HepG2 (cell line): Measurements from ENCODE around the gene RAB15. TPM values are rescaled to one million over a fixed set of nuclear protein-coding genes. Genes with fewer than 3 reads are reported as not detected.

Experiments
- ATAC-seq: fragments of 200-7000 bp; cut with Tn5 transposase; 3 replicates; pipeline ENCODE4 v1.9.1; 2020; ENCODE audit warnings: mild to moderate bottlenecking, moderate library complexity
- BruUV-seq: library from RNA; stranded (reverse); fragments of 400-500 nt; replicated peaks from 2 replicates; lab custom pipeline; 2021; lab: Mats Ljungman, UMichigan
- CTCF ChIA-PET: fragments of 300-600 bp; formaldehyde crosslinking; extraction: SDS; loops from one replicate; lab custom pipeline; 2021; ENCODE audit warnings: low total read pairs, inconsistent platforms, low intra/inter-chr PET ratio; lab: Yijun Ruan, JAX
- POLR2A ChIA-PET: fragments of 350-600 bp; sonication (Branson Sonifier 250); formaldehyde crosslinking; loops from one replicate; lab custom pipeline; 2020; ENCODE audit warnings: antibody characterized with exemption, inconsistent platforms; lab: Yijun Ruan, JAX
- DNase-seq: peaks from one replicate; pipeline ENCODE4 v3.0.0-alpha.2; 2015; ENCODE audit warnings: low spot score
- FAIRE-seq: peaks from 3 replicates; lab custom pipeline; 2011; peaks lifted over from hg19 to GRCh38; lab: Jason Lieb, UNC
- H2AFZ ChIP-seq: one replicate; pipeline ENCODE4 v1.6.1; 2011; ENCODE audit warnings: low read length, inconsistent platforms
- H3K27ac ChIP-seq: fragments of 300-600 bp; 3 replicates; pipeline ENCODE4 v1.8.0; 2011; ENCODE audit warnings: mixed run types, mild to moderate bottlenecking, mixed read lengths, low read length, inconsistent platforms; ENCODE audit not compliant: insufficient read depth; ENCODE audit errors: extremely low read length
- H3K27me3 ChIP-seq, 2 experiments: fragments of 200-600 bp in 1 of 2; 2 replicates in 1 of 2; 3 replicates in 1 of 2; pipeline versions ENCODE4 v1.6.0 to v1.8.0; 2011; ENCODE audit warnings: low read length in 2 of 2, mild to moderate bottlenecking in 2 of 2, moderate library complexity in 2 of 2, inconsistent platforms in 1 of 2; ENCODE audit not compliant: insufficient read depth in 2 of 2, control insufficient read depth in 1 of 2
- H3K36me3 ChIP-seq, 2 experiments: fragments of 200-600 bp in 1 of 2; replicated peaks in 1 of 2; 2 replicates in 1 of 2; 3 replicates in 1 of 2; pipeline versions ENCODE4 v1.5.1 to v1.8.0; 2011; ENCODE audit warnings: low read length in 2 of 2, inconsistent platforms in 1 of 2; ENCODE audit not compliant: insufficient read depth in 2 of 2, control insufficient read depth in 1 of 2
- H3K4me1 ChIP-seq: 2 replicates; pipeline ENCODE4 v1.5.1; 2012; ENCODE audit warnings: low read length, inconsistent platforms; ENCODE audit not compliant: insufficient read depth
- H3K4me2 ChIP-seq: 2 replicates; pipeline ENCODE4 v1.6.0; 2011; ENCODE audit warnings: low read depth, low read length, inconsistent platforms
- H3K4me3 ChIP-seq, 3 experiments: fragments of 200-600 bp in 1 of 3; sonication (generic), shearing (Covaris generic) in 1 of 3; replicated peaks in 1 of 3; 2 replicates each; pipeline ENCODE4 v1.5.1; 2011 to 2016; ENCODE audit warnings: low read length in 3 of 3, inconsistent platforms in 2 of 3, low read depth in 2 of 3, mild to moderate bottlenecking in 2 of 3, control low read depth in 1 of 3, mixed read lengths in 1 of 3; ENCODE audit not compliant: insufficient read depth in 1 of 3
- H3K79me2 ChIP-seq: one replicate; pipeline ENCODE4 v1.6.1; 2011; ENCODE audit warnings: low read length, inconsistent platforms; ENCODE audit not compliant: insufficient read depth
- H3K9ac ChIP-seq: 2 replicates; pipeline ENCODE4 v1.6.0; 2011; ENCODE audit warnings: mild to moderate bottlenecking, low read depth, low read length, inconsistent platforms; ENCODE audit not compliant: insufficient read depth
- H3K9me3 ChIP-seq: 2 replicates; pipeline ENCODE4 v1.5.1; 2012; ENCODE audit warnings: mild to moderate bottlenecking, low read length
- H4K20me1 ChIP-seq: 2 replicates; pipeline ENCODE4 v1.6.0; 2011; ENCODE audit warnings: inconsistent platforms, mild to moderate bottlenecking, low read length, moderate library complexity; ENCODE audit not compliant: insufficient read depth
- ARNTL ChIP-seq: sonication (generic); formaldehyde crosslinking; IDR thresholded peaks from 2 replicates; pipeline ENCODE4 v1.4.0; 2020; ENCODE audit warnings: mild to moderate bottlenecking, missing genetic modification reagents
- CREB3 ChIP-seq: sonication (generic); formaldehyde crosslinking; IDR thresholded peaks from 2 replicates; pipeline ENCODE4 v1.5.0; 2020; ENCODE audit warnings: missing genetic modification reagents
- GATAD2A ChIP-seq: IDR thresholded peaks from 2 replicates; pipeline ENCODE4 v1.6.1; 2016
- HDAC1 ChIP-seq: sonication (generic); formaldehyde crosslinking; IDR thresholded peaks from 2 replicates; pipeline ENCODE4 v1.5.1; 2020; ENCODE audit warnings: mild to moderate bottlenecking, missing genetic modification reagents
- HNF4A ChIP-seq: sonication (generic); formaldehyde crosslinking; IDR thresholded peaks from 2 replicates; pipeline ENCODE4 v1.4.0; 2020; ENCODE audit warnings: missing genetic modification reagents
- RARA ChIP-seq: IDR thresholded peaks from 2 replicates; pipeline ENCODE4 v1.6.1; 2016; ENCODE audit warnings: missing genetic modification reagents, missing compliant biosample characterization
- RBFOX2 ChIP-seq: fragments of 200-400 bp; formaldehyde crosslinking; IDR thresholded peaks from 2 replicates; pipeline ENCODE4 v1.6.1; 2017; ENCODE audit warnings: low read depth, mild to moderate bottlenecking, low read length
- TCF7L2 ChIP-seq: IDR thresholded peaks from 2 replicates; pipeline ENCODE4 v1.6.1; 2011; ENCODE audit warnings: mild to moderate bottlenecking, low read depth, low read length, moderate library complexity
- ZBED4 ChIP-seq: sonication (generic); formaldehyde crosslinking; IDR thresholded peaks from 2 replicates; pipeline ENCODE4 v1.4.0; 2020; ENCODE audit warnings: missing genetic modification reagents, borderline replicate concordance
- ZNF280D ChIP-seq: sonication (generic); formaldehyde crosslinking; IDR thresholded peaks from 2 replicates; pipeline ENCODE4 v1.5.1; 2020; ENCODE audit warnings: mild to moderate bottlenecking, missing genetic modification reagents
- WGBS: methylation state at CpG from one replicate; pipeline ENCODE4 v1.1.6; 2017; ENCODE audit warnings: low lambda C conversion rate; 5-methylcytosine and 5-hydroxymethylcytosine counted together
- in situ Hi-C: cut with HindIII; loops from 2 replicates; pipeline ENCODE4 v1.10.0; 2017; ENCODE audit warnings: low pct_unique_long_range_greater_than_20kb; ENCODE audit not compliant: extremely low pct_ligation_motif_present
- intact Hi-C: fragments of 100-400 bp; cut with micrococcal nuclease; formaldehyde crosslinking; loops from one replicate; pipeline ENCODE4 v1.10.0; 2022; ENCODE audit not compliant: unreplicated experiment
- polyA plus RNA-seq, 8 experiments: library from polyadenylated mRNA; depleted of rRNA in 3 of 8; stranded (reverse) in 7 of 8; unstranded in 1 of 8; fragments of >200 nt; fragmentation: Illumina TruSeq in 4 of 8; extraction: Trizol in 4 of 8; gene quantifications; 2 replicates each; pipeline versions ENCODE4 v1.2.1 to v1.2.3, GENCODE V29; 2011 to 2016; ENCODE audit warnings: low read depth in 4 of 8, missing spikeins in 1 of 8, mixed read lengths in 1 of 8; ENCODE audit not compliant: insufficient read depth in 1 of 8
- total RNA-seq, 5 experiments: library from RNA; depleted of rRNA; stranded (reverse); fragments of >200 nt; fragmentation: Illumina TruSeq; extraction: Trizol; gene quantifications; 2 replicates each; pipeline ENCODE4 v1.2.3, GENCODE V29; 2016; ENCODE audit warnings: low read depth in 1 of 5

The RAB15 gene
- total and polyA plus RNA-seq, 2 of the 13 experiments (the other 11 are each of a cell fraction or from before 2014, with no cell fraction given): 7.4 to 18.5 TPM

GRCh38 chr14:64939817-64940190 lies 32.3 kb downstream of the RAB15 start:
- peaks cover 0 to 2% of the 10 kb centered on the region in 2 experiments; a peak in 2 of 5 replicates for H3K36me3 ChIP-seq
- FAIRE-seq (peak; percentile 8), ATAC-seq (no peak), DNase-seq (no peak)
- no peaks in the 10 kb centered on the region; the same call in 1 of the 2 replicates for H4K20me1 ChIP-seq
- H2AFZ ChIP-seq: no peak overlapping the region
- intact Hi-C loops: loop anchor here (10.0 kb wide), 1 partner anchor 235 kb away; the partner anchor contains the start of gene PLEKHG3
- ChIA-PET CTCF (no interaction called here), POLR2A (interaction anchor here (1.4 to 6.0 kb wide), 5 partner anchors 9 to 47 kb away, joined by 4 to 54 read pairs (median 13); partner anchors contain the start of genes CHURC1 and FNTB)
- H3K9me3 ChIP-seq: no peaks in the 10 kb centered on the region
- TF ChIP-seq ZBED4 (CRISPR knock-in tag) (no peak), HDAC1 (CRISPR knock-in tag) (0 out of 2 replicates have a peak, but pooled peaks have one; percentile 25), HNF4A (CRISPR knock-in tag) (peak; percentile 7; the same call in 1 of the 2 replicates), GATAD2A (CRISPR knock-in tag) (0 out of 2 replicates have a peak, but pooled peaks have one; percentile 5), ZNF280D (CRISPR knock-in tag) (no peak), RBFOX2 (peak; percentile 26; the same call in 1 of the 2 replicates), TCF7L2 (no peak), RARA (peak; percentile 22; the same call in 1 of the 2 replicates), ARNTL (CRISPR knock-in tag) (0 out of 2 replicates have a peak, but pooled peaks have one; percentile 30), CREB3 (CRISPR knock-in tag) (no peak)
- H3K4me2 ChIP-seq: peak overlapping the region; percentile 97
- peaks cover 28% of the 10 kb centered on the region for H3K79me2 ChIP-seq
- peak overlapping the region; percentile 70 for H3K27ac ChIP-seq
- in situ Hi-C loops: no loop called here
- H3K9ac ChIP-seq: peak overlapping the region; percentile 89; the same call in 1 of the 2 replicates
- H3K4me3 ChIP-seq: peak overlapping the region in 2 of 3 experiments; percentile 67 to 76; a peak in 4 of 6 replicates
- no TSS peak for BruUV-seq
- H3K27me3 ChIP-seq: no peaks in the 10 kb centered on the region; a peak in 1 of 5 replicates
- WGBS: 29% methylated on average over 3 of the region's 3 CpGs
- peaks cover 80% of the 10 kb centered on the region for H3K4me1 ChIP-seq
